ENCODE data around the gene MARK3.

Gene MARK3

DNA sequence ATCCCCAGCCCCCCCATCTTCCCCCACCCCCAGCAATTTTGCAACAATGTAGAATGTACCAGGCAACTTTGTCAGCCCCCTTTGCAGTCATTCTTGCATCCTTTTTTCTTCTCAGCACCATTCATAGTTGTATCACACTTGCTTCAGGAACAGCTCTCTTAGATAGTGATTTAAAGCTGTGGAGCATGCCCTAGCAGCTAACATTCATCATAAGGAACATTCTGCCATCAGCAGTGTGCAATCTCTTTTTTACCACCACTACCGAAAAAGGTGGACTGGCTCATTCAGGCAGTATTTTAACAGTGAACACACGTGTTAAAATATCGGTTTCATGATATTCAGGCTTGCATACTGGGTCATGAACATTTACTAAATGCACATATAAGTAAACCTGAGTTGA lies 45.1 kb downstream of the MARK3 start:
- Histone ChIP-seq H3K9ac (ENCODE audit: low read length in 5 of 5) (no peak overlapping the region), H3K36me3 (ENCODE audit: control insufficient read depth in 5 of 5, insufficient read depth in 5 of 5, low read length in 5 of 5) (peaks cover 0 to 7% (median 3%) of the 10 kb centered on the region in 5 donors), H3K27ac (ENCODE audit: low read depth, low read length) (no peak overlapping the region), H3K9me3 (ENCODE audit: control insufficient read depth in 5 of 5, low read length in 5 of 5) (no peaks in the 10 kb centered on the region), H3K4me1 (ENCODE audit: control insufficient read depth in 5 of 5, insufficient read depth in 5 of 5, low read length in 5 of 5) (peaks cover 3 to 25% (median 16%) of the 10 kb centered on the region in 5 donors), H3K4me3 (ENCODE audit: low read depth in 1 of 5, low read length in 5 of 5) (no peak overlapping the region), H3K27me3 (ENCODE audit: control insufficient read depth in 5 of 5, insufficient read depth in 4 of 5, low read length in 5 of 5) (no peaks in the 10 kb centered on the region)

DNA sequence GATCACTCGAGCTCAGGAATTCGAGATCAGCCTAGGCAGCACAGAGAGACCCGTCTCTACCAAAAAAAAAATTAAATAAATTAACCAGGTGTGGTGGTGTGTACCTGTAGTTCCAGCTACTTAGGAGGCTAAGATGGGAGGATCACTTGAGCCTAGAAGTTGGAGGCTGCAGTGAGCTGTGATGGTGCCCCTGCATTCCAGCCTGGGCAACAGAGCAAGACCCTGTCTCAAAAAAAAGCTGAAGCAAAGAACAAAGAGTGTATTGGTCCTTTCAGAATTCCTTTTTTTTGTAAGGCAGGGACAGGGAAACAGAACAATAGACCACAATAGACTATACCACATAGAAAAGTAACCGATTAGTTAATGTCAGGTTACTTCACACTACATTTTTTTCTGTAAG lies 47.4 kb downstream of the MARK3 start:
- no peaks in the 10 kb centered on the region for H3K9me3 ChIP-seq (ENCODE audit: control insufficient read depth in 5 of 5, low read length in 5 of 5)
- peaks cover 0 to 7% (median 3%) of the 10 kb centered on the region in 5 donors for H3K36me3 ChIP-seq (ENCODE audit: control insufficient read depth in 5 of 5, insufficient read depth in 5 of 5, low read length in 5 of 5)
- H3K27me3 ChIP-seq (ENCODE audit: control insufficient read depth in 5 of 5, insufficient read depth in 4 of 5, low read length in 5 of 5), result no peaks in the 10 kb centered on the region
- H3K9ac ChIP-seq (ENCODE audit: low read length in 5 of 5), result no peak overlapping the region
- H3K4me3 ChIP-seq (ENCODE audit: low read depth in 1 of 5, low read length in 5 of 5), result no peak overlapping the region
- H3K27ac ChIP-seq (ENCODE audit: low read depth, low read length), result no peak overlapping the region
- peaks cover 1 to 29% (median 21%) of the 10 kb centered on the region in 5 donors for H3K4me1 ChIP-seq (ENCODE audit: control insufficient read depth in 5 of 5, insufficient read depth in 5 of 5, low read length in 5 of 5)

DNA sequence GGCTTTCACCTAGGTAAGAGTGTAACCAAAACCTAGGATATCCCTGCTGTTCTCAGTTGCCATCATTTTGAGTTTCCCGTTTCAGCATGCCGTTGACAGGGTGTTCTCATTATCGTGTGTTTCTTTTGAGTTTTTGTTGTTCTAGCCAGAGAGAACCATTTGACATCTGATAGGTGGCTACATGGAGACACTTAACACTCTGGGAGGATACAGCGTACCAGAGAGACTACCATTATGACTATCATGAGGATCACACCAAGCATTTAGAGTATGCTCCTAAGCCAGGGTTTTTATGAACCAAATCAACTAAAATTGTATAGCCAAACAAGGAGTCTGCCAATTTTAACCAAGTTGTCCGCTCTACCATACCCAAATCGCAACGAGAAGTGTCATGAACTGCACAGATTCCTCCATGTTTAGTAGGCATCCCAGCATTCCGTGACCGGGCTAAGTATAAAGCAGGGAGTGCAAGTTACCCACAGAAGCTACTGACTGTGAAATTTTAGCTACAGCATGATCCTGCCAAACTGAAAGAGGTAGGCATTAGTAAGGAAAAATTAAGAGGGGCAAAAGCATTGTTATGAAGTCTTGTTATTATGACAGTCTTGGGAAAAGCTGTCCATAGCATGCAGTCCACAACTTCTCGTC lies 48.8 kb downstream of the MARK3 start:
- Histone ChIP-seq H3K36me3 (ENCODE audit: control insufficient read depth in 5 of 5, insufficient read depth in 5 of 5, low read length in 5 of 5) (peaks cover 0 to 7% (median 4%) of the 10 kb centered on the region in 5 donors), H3K9ac (ENCODE audit: low read length in 5 of 5) (no peak overlapping the region), H3K4me1 (ENCODE audit: control insufficient read depth in 5 of 5, insufficient read depth in 5 of 5, low read length in 5 of 5) (peaks cover 0 to 21% (median 11%) of the 10 kb centered on the region in 5 donors), H3K27me3 (ENCODE audit: control insufficient read depth in 5 of 5, insufficient read depth in 4 of 5, low read length in 5 of 5) (no peaks in the 10 kb centered on the region), H3K9me3 (ENCODE audit: control insufficient read depth in 5 of 5, low read length in 5 of 5) (no peaks in the 10 kb centered on the region), H3K27ac (ENCODE audit: low read depth, low read length) (no peak overlapping the region), H3K4me3 (ENCODE audit: low read depth in 1 of 5, low read length in 5 of 5) (no peak overlapping the region)

DNA sequence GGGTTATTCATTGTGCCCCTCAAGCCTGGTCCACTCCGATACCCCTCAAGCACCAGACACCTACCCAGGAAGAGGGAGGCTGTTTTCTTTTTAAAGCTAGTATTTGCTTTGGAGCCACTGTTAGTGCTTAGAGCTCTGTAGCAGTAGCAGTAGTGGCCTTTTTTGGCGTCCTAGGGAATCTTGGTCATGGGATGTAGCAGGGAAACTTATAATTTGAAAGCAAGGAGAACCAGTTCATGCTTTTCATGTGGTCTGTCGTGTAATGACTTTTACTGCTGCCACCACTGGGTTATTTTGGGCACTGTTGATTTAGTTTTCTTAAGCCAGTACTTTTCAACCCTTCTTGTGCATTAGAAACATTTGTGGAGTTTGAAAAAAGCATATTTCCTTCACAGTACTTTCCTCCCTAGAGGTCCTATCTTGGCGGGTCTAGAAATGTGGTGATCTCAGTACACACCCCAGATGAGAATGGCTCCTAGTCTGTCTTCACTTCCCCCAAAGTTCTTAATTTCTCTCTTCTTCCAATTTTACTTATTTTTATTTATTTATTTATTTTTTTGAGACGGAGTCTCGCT lies 49.7 kb downstream of the MARK3 start:
- peaks cover under 1 to 10% (median 6%) of the 10 kb centered on the region in 5 donors for H3K36me3 ChIP-seq (ENCODE audit: control insufficient read depth in 5 of 5, insufficient read depth in 5 of 5, low read length in 5 of 5)
- H3K27me3 ChIP-seq (ENCODE audit: control insufficient read depth in 5 of 5, insufficient read depth in 4 of 5, low read length in 5 of 5), result no peaks in the 10 kb centered on the region
- peak overlapping the region; percentile 24 for H3K27ac ChIP-seq (ENCODE audit: low read depth, low read length)
- peaks cover 0 to 15% (median 9%) of the 10 kb centered on the region in 5 donors for H3K4me1 ChIP-seq (ENCODE audit: control insufficient read depth in 5 of 5, insufficient read depth in 5 of 5, low read length in 5 of 5)
- no peaks in the 10 kb centered on the region for H3K9me3 ChIP-seq (ENCODE audit: control insufficient read depth in 5 of 5, low read length in 5 of 5)
- no peak overlapping the region for H3K9ac ChIP-seq (ENCODE audit: low read length in 5 of 5)
- no peak overlapping the region for H3K4me3 ChIP-seq (ENCODE audit: low read depth in 1 of 5, low read length in 5 of 5)

DNA sequence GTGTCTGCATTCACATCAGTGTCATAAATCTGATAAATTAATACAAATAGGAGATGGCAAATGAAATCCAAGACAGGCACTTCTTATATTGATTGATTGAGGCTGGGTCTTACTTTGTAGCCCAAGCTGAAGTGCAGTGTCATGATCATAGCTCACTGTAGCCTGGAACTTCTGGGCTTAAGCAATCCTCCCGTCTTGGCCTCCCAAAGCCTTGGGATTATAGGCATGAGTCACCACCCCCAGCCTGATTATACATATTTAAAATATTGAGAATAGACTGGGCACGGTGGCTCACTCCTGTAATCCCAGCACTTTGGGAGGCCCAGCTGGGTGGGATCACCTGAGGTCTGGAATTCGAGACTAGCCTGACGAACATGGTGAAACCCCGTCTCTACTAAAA lies 51.3 kb downstream of the MARK3 start:
- Histone ChIP-seq H3K36me3 (ENCODE audit: control insufficient read depth in 5 of 5, insufficient read depth in 5 of 5, low read length in 5 of 5) (peaks cover 3 to 11% (median 7%) of the 10 kb centered on the region in 5 donors), H3K27ac (ENCODE audit: low read depth, low read length) (peak overlapping the region; percentile 17)

DNA sequence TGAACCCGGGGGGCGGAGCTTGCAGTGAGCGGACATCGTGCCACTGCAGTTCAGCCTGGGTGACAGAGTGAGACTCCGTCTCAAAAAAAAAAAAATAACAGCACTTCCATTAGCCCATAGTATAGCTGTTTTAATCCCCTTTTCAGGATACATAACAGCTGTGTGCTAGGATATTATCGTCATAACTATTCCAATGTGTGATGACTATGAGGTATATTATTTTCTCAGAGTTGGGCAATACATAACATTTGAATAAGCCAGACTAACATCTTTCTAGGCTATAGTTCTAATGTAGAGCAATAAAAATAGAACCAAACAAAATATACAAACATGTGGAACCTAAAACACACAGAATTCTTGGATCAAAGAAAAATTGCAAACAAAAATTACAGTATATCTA lies 57.1 kb downstream of the MARK3 start:
- Histone ChIP-seq H3K27me3 (ENCODE audit: control insufficient read depth in 5 of 5, insufficient read depth in 4 of 5, low read length in 5 of 5) (no peaks in the 10 kb centered on the region), H3K9me3 (ENCODE audit: control insufficient read depth in 5 of 5, low read length in 5 of 5) (no peaks in the 10 kb centered on the region), H3K4me3 (ENCODE audit: low read depth in 1 of 5, low read length in 5 of 5) (no peak overlapping the region), H3K36me3 (ENCODE audit: control insufficient read depth in 5 of 5, insufficient read depth in 5 of 5, low read length in 5 of 5) (peaks cover 3 to 7% (median 4%) of the 10 kb centered on the region in 5 donors), H3K9ac (ENCODE audit: low read length in 5 of 5) (no peak overlapping the region), H3K27ac (ENCODE audit: low read depth, low read length) (no peak overlapping the region), H3K4me1 (ENCODE audit: control insufficient read depth in 5 of 5, insufficient read depth in 5 of 5, low read length in 5 of 5) (peaks cover 0 to 9% (median 3%) of the 10 kb centered on the region in 5 donors)

More for the DNA sequence above, 51.3 kb downstream of the MARK3 start:
- Histone ChIP-seq H3K4me1 (ENCODE audit: control insufficient read depth in 5 of 5, insufficient read depth in 5 of 5, low read length in 5 of 5) (peaks cover 0 to 15% (median 9%) of the 10 kb centered on the region in 5 donors), H3K9ac (ENCODE audit: low read length in 5 of 5) (no peak overlapping the region), H3K27me3 (ENCODE audit: control insufficient read depth in 5 of 5, insufficient read depth in 4 of 5, low read length in 5 of 5) (no peaks in the 10 kb centered on the region), H3K9me3 (ENCODE audit: control insufficient read depth in 5 of 5, low read length in 5 of 5) (no peaks in the 10 kb centered on the region), H3K4me3 (ENCODE audit: low read depth in 1 of 5, low read length in 5 of 5) (no peak overlapping the region)

DNA sequence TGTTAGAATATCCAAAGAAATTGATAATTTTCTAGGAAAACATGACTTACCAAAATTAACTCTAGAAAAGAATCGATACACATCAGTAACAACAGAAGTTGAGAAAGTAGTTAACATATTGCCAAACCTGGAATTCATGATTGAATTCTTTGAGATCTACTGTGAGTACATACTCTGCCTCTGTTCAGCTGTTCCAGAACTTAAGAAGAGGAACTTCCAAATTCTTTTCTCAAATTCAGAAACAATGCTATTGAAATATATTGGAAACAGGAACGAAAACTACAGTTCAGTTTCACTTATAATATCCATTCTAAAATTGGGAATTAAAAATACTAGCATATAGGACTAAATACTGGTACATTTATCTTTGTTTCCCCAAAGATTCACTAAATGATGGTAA lies 57.9 kb downstream of the MARK3 start:
- Histone ChIP-seq H3K9me3 (ENCODE audit: control insufficient read depth in 5 of 5, low read length in 5 of 5) (no peaks in the 10 kb centered on the region), H3K27ac (ENCODE audit: low read depth, low read length) (no peak overlapping the region), H3K4me1 (ENCODE audit: control insufficient read depth in 5 of 5, insufficient read depth in 5 of 5, low read length in 5 of 5) (peaks cover 0 to 12% (median 3%) of the 10 kb centered on the region in 5 donors), H3K36me3 (ENCODE audit: control insufficient read depth in 5 of 5, insufficient read depth in 5 of 5, low read length in 5 of 5) (peaks cover 3 to 7% (median 4%) of the 10 kb centered on the region in 5 donors), H3K9ac (ENCODE audit: low read length in 5 of 5) (no peak overlapping the region), H3K4me3 (ENCODE audit: low read depth in 1 of 5, low read length in 5 of 5) (no peak overlapping the region), H3K27me3 (ENCODE audit: control insufficient read depth in 5 of 5, insufficient read depth in 4 of 5, low read length in 5 of 5) (no peaks in the 10 kb centered on the region)

DNA sequence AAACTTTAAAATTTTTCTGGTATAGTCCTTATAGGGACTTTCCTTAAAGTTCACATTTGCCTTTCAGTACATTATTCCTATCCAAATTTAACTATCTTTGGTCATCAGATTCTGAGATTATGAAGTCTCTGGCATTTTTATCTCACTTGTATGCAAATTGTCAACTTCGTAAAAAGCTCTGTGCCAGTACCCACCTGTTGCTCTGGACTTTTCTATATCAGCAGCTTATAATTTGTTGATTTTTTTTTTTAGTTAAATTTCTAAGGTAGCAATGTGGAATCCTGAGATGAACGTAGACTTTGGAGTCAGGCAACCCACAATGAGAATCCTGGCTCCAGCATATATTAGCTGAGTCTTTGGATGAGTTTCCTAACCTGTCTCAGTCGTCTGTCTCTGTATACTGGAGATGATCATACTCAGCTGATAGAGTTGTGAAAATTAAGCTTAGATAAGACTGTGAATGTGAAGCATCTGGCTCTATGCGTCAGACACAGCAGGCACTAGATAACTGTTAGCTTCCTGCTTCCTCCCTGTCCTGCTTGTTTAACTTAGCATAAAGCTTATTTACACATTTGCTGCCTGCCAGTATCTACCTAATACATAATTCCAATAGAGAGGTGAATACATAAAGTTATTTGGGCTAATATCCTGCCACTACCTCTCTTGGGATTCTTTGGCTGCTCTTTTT lies 59.8 kb downstream of the MARK3 start:
- peaks cover 0 to 27% (median 9%) of the 10 kb centered on the region in 5 donors for H3K4me1 ChIP-seq (ENCODE audit: control insufficient read depth in 5 of 5, insufficient read depth in 5 of 5, low read length in 5 of 5)
- H3K27me3 ChIP-seq (ENCODE audit: control insufficient read depth in 5 of 5, insufficient read depth in 4 of 5, low read length in 5 of 5), result no peaks in the 10 kb centered on the region
- H3K36me3 ChIP-seq (ENCODE audit: control insufficient read depth in 5 of 5, insufficient read depth in 5 of 5, low read length in 5 of 5), result peaks cover 0 to 3% (median 2%) of the 10 kb centered on the region in 5 donors
- H3K9ac ChIP-seq (ENCODE audit: low read length in 5 of 5), result no peak overlapping the region
- no peaks in the 10 kb centered on the region for H3K9me3 ChIP-seq (ENCODE audit: control insufficient read depth in 5 of 5, low read length in 5 of 5)
- H3K4me3 ChIP-seq (ENCODE audit: low read depth in 1 of 5, low read length in 5 of 5), result no peak overlapping the region
- H3K27ac ChIP-seq (ENCODE audit: low read depth, low read length), result no peak overlapping the region

DNA sequence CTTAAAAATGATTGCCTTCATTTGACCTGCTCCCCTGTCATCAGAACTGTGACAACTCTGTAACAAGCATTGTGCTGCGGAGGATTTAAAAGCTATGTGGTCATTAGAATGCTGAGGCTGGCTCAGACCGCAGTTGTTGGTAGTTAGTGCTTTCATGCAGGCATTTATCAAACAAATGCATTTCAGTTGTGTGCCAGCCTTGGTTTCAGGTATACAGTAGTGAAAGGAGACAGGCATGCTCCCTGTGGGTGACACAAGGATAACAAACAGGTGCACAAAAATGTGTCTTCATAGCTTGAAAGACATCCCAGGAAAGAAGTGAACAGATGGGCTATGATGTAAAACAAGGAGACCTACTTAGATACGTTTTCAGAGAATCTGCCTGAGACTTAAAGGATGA lies 60.6 kb downstream of the MARK3 start:
- Histone ChIP-seq H3K4me1 (ENCODE audit: control insufficient read depth in 5 of 5, insufficient read depth in 5 of 5, low read length in 5 of 5) (peaks cover 0 to 35% (median 16%) of the 10 kb centered on the region in 5 donors), H3K9ac (ENCODE audit: low read length in 5 of 5) (no peak overlapping the region), H3K27me3 (ENCODE audit: control insufficient read depth in 5 of 5, insufficient read depth in 4 of 5, low read length in 5 of 5) (no peaks in the 10 kb centered on the region), H3K9me3 (ENCODE audit: control insufficient read depth in 5 of 5, low read length in 5 of 5) (no peaks in the 10 kb centered on the region), H3K36me3 (ENCODE audit: control insufficient read depth in 5 of 5, insufficient read depth in 5 of 5, low read length in 5 of 5) (no peaks in the 10 kb centered on the region), H3K4me3 (ENCODE audit: low read depth in 1 of 5, low read length in 5 of 5) (no peak overlapping the region), H3K27ac (ENCODE audit: low read depth, low read length) (no peak overlapping the region)

DNA sequence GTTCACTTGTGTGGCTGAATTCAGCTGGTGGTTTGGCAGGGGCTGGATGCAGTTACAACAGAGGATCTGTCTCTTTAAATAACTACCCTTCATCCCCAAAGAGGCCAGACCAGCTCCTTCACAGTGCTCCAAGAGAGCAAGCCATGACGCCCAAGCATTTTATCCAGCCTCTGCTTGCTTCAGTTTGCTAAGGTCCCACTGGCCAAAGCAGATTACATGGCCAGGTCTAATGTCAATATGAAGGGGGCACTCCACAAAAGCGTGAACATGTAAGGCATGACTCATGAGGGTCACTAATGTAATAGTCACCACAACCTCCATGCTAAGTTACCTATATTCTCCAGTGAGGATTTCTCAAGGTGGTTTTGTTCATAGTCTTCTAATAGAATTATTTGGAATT lies 62.9 kb downstream of the MARK3 start:
- Histone ChIP-seq H3K27me3 (ENCODE audit: control insufficient read depth in 5 of 5, insufficient read depth in 4 of 5, low read length in 5 of 5) (no peaks in the 10 kb centered on the region), H3K4me3 (ENCODE audit: low read depth in 1 of 5, low read length in 5 of 5) (no peak overlapping the region), H3K9me3 (ENCODE audit: control insufficient read depth in 5 of 5, low read length in 5 of 5) (no peaks in the 10 kb centered on the region), H3K27ac (ENCODE audit: low read depth, low read length) (no peak overlapping the region), H3K4me1 (ENCODE audit: control insufficient read depth in 5 of 5, insufficient read depth in 5 of 5, low read length in 5 of 5) (peaks cover 0 to 35% (median 16%) of the 10 kb centered on the region in 5 donors), H3K36me3 (ENCODE audit: control insufficient read depth in 5 of 5, insufficient read depth in 5 of 5, low read length in 5 of 5) (peaks cover 0 to 5% (median 4%) of the 10 kb centered on the region in 5 donors), H3K9ac (ENCODE audit: low read length in 5 of 5) (no peak overlapping the region)
